A673 (cell line): Measurements from ENCODE around the gene BCAR3.

Experiments used
- CTCF ChIP-seq: fragments of 300-800, 200-600 bp; sonication (generic); conservative IDR thresholded peaks from 2 replicates; pipeline ENCODE4 v1.5.1; 2017; ENCODE audit warnings: low read depth, mild to moderate bottlenecking, antibody characterized with exemption, low read length, moderate library complexity, mixed read lengths
- EZH2 ChIP-seq: fragments of 200-600 bp; sonication (generic); IDR thresholded peaks from 2 replicates; pipeline ENCODE4 v1.6.1; 2017; ENCODE audit warnings: borderline replicate concordance, low read depth, mild to moderate bottlenecking, mixed read lengths, antibody characterized with exemption, low read length; ENCODE audit not compliant: poor library complexity, severe bottlenecking

GRCh38 chr1:93636712-93637111, 44.9 kb downstream of the BCAR3 start:
- TF ChIP-seq EZH2 (no peak), CTCF (no peak)
